RWPE2 (cell line): ENCODE results near the gene GNAQ.

Source experiments
- ATAC-seq: fragments of 200-7000 bp; cut with Tn5 transposase; 3 replicates; pipeline ENCODE4 v1.9.1; 2021; ENCODE audit warnings: low read depth
- DNase-seq: peaks from one replicate; pipeline ENCODE4 v3.0.0-alpha.2; 2020; ENCODE audit warnings: low spot score
- H3K27ac ChIP-seq: fragments of 450-650 bp; 2 replicates; pipeline ENCODE4 v1.5.1; 2017; ENCODE audit warnings: mild to moderate bottlenecking; ENCODE audit not compliant: poor library complexity, severe bottlenecking
- H3K27me3 ChIP-seq: fragments of 250-450 bp; sonication (Bioruptor Pico); 2 replicates; pipeline ENCODE4 v1.5.1; 2021; ENCODE audit warnings: mild to moderate bottlenecking, moderate library complexity; ENCODE audit not compliant: insufficient read depth, poor library complexity, severe bottlenecking
- H3K36me3 ChIP-seq: fragments of 250-450 bp; sonication (Bioruptor Pico); 2 replicates; pipeline ENCODE4 v1.5.1; 2020; ENCODE audit warnings: low read depth, mild to moderate bottlenecking, moderate library complexity
- H3K4me1 ChIP-seq: fragments of 250-450 bp; sonication (Bioruptor Pico); 2 replicates; pipeline ENCODE4 v1.5.1; 2021; ENCODE audit warnings: mild to moderate bottlenecking, moderate library complexity; ENCODE audit not compliant: insufficient read depth, poor library complexity, severe bottlenecking
- H3K4me3 ChIP-seq: fragments of 250-450 bp; sonication (Bioruptor Pico); 2 replicates; pipeline ENCODE4 v1.5.1; 2021; ENCODE audit warnings: mild to moderate bottlenecking, moderate library complexity; ENCODE audit not compliant: severe bottlenecking
- H3K9me3 ChIP-seq: fragments of 250-450 bp; sonication (Bioruptor Pico); 2 replicates; pipeline ENCODE4 v1.5.1; 2021; ENCODE audit warnings: mild to moderate bottlenecking, moderate library complexity; ENCODE audit not compliant: severe bottlenecking
- CTCF ChIP-seq: fragments of 450-650 bp; IDR thresholded peaks from one replicate; pipeline ENCODE4 v1.5.1; 2017; ENCODE audit warnings: mild to moderate bottlenecking, moderate library complexity; ENCODE audit not compliant: poor library complexity, severe bottlenecking

The GNAQ gene

GRCh38 chr9:77783518-77783917 is 248.1 kb downstream of the GNAQ start:
- TF ChIP-seq CTCF = no peak
- Histone ChIP-seq H3K36me3 (no peaks in the 10 kb centered on the region; the same call in 1 of the 2 replicates), H3K4me1 (no peaks in the 10 kb centered on the region), H3K27me3 (no peaks in the 10 kb centered on the region), H3K4me3 (no peak overlapping the region), H3K9me3 (no peaks in the 10 kb centered on the region), H3K27ac (no peak overlapping the region)
- ATAC-seq (no peak), DNase-seq (no peak)

- Histone ChIP-seq H3K27me3 (no peaks in the 10 kb centered on the region), H3K4me1 (no peaks in the 10 kb centered on the region), H3K9me3 (no peaks in the 10 kb centered on the region), H3K27ac (no peak overlapping the region), H3K36me3 (no peaks in the 10 kb centered on the region), H3K4me3 (no peak overlapping the region)
- DNase-seq (no peak), ATAC-seq (no peak)
- TF ChIP-seq CTCF = no peak
Measured at GRCh38 chr9:77779010-77779409, 252.6 kb downstream of the GNAQ start.

- no peak for ATAC-seq
- no peak for TF ChIP-seq CTCF
- no peaks in the 10 kb centered on the region for H3K4me1 ChIP-seq
- no peak for DNase-seq
- H3K27ac ChIP-seq = no peak overlapping the region
- H3K4me3 ChIP-seq = no peak overlapping the region
- no peaks in the 10 kb centered on the region for H3K27me3 ChIP-seq
- H3K9me3 ChIP-seq = no peaks in the 10 kb centered on the region
- H3K36me3 ChIP-seq = no peaks in the 10 kb centered on the region
Measured at GRCh38 chr9:77773381-77773780, 258.2 kb downstream of the GNAQ start.

- Histone ChIP-seq H3K4me3 (no peak overlapping the region), H3K9me3 (no peaks in the 10 kb centered on the region), H3K27me3 (no peaks in the 10 kb centered on the region), H3K4me1 (no peaks in the 10 kb centered on the region), H3K36me3 (no peaks in the 10 kb centered on the region), H3K27ac (no peak overlapping the region)
- no peak for TF ChIP-seq CTCF
- no peak for ATAC-seq
- no peak for DNase-seq
Measured at GRCh38 chr9:77772646-77773045, 259.0 kb downstream of the GNAQ start.

- Histone ChIP-seq H3K4me1 (no peaks in the 10 kb centered on the region), H3K4me3 (no peak overlapping the region), H3K9me3 (no peaks in the 10 kb centered on the region), H3K27me3 (no peaks in the 10 kb centered on the region), H3K27ac (no peak overlapping the region), H3K36me3 (no peaks in the 10 kb centered on the region)
- no peak for DNase-seq
- TF ChIP-seq CTCF = no peak
- no peak for ATAC-seq
Measured at GRCh38 chr9:77771171-77771570, 260.4 kb downstream of the GNAQ start.
